Body of pancreas (tissue), 4 donors: ENCODE results near the gene MYO1A.

Experiments used
- CTCF ChIP-seq, 7 experiments: fragments of 450-650 bp in 4 of 7; fragments of 200-600 bp in 3 of 7; sonication (generic) in 3 of 7; IDR thresholded peaks; one replicate each; pipeline ENCODE4 v1.5.1; 2016 to 2019; ENCODE audit warnings: antibody characterized with exemption in 7 of 7
- POLR2A ChIP-seq, 3 donors: fragments of 450-650 bp; IDR thresholded peaks; one replicate each; pipeline ENCODE4 v1.6.1; 2016; ENCODE audit warnings: antibody characterized with exemption in 3 of 3, mild to moderate bottlenecking in 2 of 3

GRCh38 chr12:57069523-57069922 is 19.6 kb upstream of the MYO1A start:
- no peak for TF ChIP-seq POLR2A (IDR thresholded peaks at IDR 0.05)
- peak; percentile 70 to 96 (median 92) for TF ChIP-seq CTCF (IDR thresholded peaks at IDR 0.05)
